ENCODE data around the gene KHDRBS1. TPM values are rescaled to one million over a fixed set of nuclear protein-coding genes. Genes with fewer than 3 reads are reported as not detected.
A peak's percentile ranks its signal among the peaks of the same experiment; 100 is the strongest.

Gene KHDRBS1
- total RNA-seq, 1 experiment from 2014 or later: 106 TPM

DNA sequence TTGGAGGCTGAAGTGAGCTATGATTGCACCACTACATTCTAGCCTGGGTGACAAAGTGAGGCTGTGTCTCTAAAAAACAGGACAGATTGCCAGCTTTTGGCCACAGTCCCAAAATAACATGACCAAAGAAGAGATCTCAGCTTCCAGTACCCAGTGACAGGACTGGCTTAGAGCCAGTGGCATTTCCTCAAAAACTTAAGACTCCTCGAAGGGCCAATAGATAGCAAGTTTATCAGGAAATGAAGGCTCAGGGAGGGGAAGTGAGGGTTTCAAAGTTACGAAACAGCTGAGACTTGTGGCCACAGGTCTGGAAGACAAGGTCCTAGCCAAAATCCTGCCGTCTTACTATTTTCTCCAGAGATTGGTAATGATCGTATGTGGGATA is 52.8 kb downstream of the KHDRBS1 start:
- TF ChIP-seq, protein P1, sequence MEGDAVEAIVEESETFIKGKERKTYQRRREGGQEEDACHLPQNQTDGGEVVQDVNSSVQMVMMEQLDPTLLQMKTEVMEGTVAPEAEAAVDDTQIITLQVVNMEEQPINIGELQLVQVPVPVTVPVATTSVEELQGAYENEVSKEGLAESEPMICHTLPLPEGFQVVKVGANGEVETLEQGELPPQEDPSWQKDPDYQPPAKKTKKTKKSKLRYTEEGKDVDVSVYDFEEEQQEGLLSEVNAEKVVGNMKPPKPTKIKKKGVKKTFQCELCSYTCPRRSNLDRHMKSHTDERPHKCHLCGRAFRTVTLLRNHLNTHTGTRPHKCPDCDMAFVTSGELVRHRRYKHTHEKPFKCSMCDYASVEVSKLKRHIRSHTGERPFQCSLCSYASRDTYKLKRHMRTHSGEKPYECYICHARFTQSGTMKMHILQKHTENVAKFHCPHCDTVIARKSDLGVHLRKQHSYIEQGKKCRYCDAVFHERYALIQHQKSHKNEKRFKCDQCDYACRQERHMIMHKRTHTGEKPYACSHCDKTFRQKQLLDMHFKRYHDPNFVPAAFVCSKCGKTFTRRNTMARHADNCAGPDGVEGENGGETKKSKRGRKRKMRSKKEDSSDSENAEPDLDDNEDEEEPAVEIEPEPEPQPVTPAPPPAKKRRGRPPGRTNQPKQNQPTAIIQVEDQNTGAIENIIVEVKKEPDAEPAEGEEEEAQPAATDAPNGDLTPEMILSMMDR (IDR thresholded peaks at IDR 0.05; ENCODE audit: unreplicated experiment): no peak
- Mint-ChIP-seq H3K27me3 (ENCODE audit: insufficient read depth, unreplicated experiment) (no peaks in the 10 kb centered on the region), H3K36me3 (ENCODE audit: insufficient read depth, unreplicated experiment) (peaks cover 29% of the 10 kb centered on the region), H3K9me3 (ENCODE audit: unreplicated experiment) (no peaks in the 10 kb centered on the region), H3K4me3 (ENCODE audit: unreplicated experiment) (no peak overlapping the region), H3K4me1 (ENCODE audit: insufficient read depth, unreplicated experiment) (peaks cover 24% of the 10 kb centered on the region), H3K27ac (ENCODE audit: low read depth, unreplicated experiment) (no peak overlapping the region)
- intact Hi-C loops (cut with micrococcal nuclease): loop anchor here (10.0 kb wide), 1 partner anchor 272 kb away; no protein-coding TSS in a partner anchor
- BruUV-seq (replicated peaks): no TSS peak
- ChIA-PET POLR2A (interaction anchor here (0.6 to 2.2 kb wide), 13 partner anchors 11 to 596 kb away, joined by 3 to 14 read pairs (median 4); partner anchors contain the start of genes KHDRBS1, KPNA6 and TXLNA), CTCF (interaction anchor here (0.9 kb wide), 1 partner anchor 22 kb away, joined by 3 read pairs; no protein-coding TSS in a partner anchor)
- DNase-seq (ENCODE audit: unreplicated experiment): peak; percentile 99

DNA sequence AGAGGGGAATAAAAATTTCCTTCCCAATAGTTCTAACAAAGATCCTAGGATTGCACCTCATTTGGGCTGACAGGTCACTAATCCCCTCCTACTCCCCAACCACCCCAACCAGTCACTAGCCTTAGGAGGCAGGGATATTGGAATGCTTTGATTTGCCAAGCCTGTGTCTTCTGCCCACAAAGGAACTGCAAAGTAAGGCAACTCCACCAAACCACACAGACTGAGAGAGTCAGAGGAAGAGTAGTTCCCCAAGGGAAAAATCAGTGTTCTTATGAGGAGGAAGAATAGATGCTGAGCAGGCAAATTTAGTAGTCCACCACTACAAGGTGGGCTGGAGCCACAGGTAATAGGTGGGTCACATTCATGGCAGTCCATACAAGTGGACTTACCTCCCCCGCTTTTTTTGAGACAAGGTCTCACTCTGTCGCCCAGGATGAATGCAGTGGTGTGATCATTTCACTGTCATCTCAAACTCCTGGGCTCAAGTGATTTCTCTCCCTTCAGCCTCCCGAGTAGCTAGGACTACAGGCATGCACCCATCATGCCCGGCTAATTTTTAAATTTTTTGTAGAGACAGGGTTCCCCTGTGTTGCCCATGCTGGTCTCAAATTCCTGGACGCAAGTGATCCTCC is 55.4 kb downstream of the KHDRBS1 start:
- CTCF ChIA-PET: interaction anchor here (0.7 kb wide), 1 partner anchor 124 kb away, joined by 6 read pairs; no protein-coding TSS in a partner anchor
- intact Hi-C loops (cut with micrococcal nuclease): loop anchor here (10.0 kb wide), 1 partner anchor 274 kb away; no protein-coding TSS in a partner anchor
- POLR2A ChIA-PET: interaction anchor here (0.7 kb wide), 1 partner anchor 39 kb away, joined by 3 read pairs; the partner anchor contains the start of gene KPNA6
- Mint-ChIP-seq H3K4me3 (ENCODE audit: unreplicated experiment) (no peak overlapping the region), H3K36me3 (ENCODE audit: insufficient read depth, unreplicated experiment) (peaks cover 8% of the 10 kb centered on the region), H3K4me1 (ENCODE audit: insufficient read depth, unreplicated experiment) (peaks cover 23% of the 10 kb centered on the region), H3K27me3 (ENCODE audit: insufficient read depth, unreplicated experiment) (no peaks in the 10 kb centered on the region), H3K27ac (ENCODE audit: low read depth, unreplicated experiment) (no peak overlapping the region), H3K9me3 (ENCODE audit: unreplicated experiment) (no peaks in the 10 kb centered on the region)
- DNase-seq (ENCODE audit: unreplicated experiment): peak; percentile 39
- TF ChIP-seq, protein P1 (IDR thresholded peaks at IDR 0.05; ENCODE audit: unreplicated experiment): no peak
- BruUV-seq (replicated peaks): no TSS peak

DNA sequence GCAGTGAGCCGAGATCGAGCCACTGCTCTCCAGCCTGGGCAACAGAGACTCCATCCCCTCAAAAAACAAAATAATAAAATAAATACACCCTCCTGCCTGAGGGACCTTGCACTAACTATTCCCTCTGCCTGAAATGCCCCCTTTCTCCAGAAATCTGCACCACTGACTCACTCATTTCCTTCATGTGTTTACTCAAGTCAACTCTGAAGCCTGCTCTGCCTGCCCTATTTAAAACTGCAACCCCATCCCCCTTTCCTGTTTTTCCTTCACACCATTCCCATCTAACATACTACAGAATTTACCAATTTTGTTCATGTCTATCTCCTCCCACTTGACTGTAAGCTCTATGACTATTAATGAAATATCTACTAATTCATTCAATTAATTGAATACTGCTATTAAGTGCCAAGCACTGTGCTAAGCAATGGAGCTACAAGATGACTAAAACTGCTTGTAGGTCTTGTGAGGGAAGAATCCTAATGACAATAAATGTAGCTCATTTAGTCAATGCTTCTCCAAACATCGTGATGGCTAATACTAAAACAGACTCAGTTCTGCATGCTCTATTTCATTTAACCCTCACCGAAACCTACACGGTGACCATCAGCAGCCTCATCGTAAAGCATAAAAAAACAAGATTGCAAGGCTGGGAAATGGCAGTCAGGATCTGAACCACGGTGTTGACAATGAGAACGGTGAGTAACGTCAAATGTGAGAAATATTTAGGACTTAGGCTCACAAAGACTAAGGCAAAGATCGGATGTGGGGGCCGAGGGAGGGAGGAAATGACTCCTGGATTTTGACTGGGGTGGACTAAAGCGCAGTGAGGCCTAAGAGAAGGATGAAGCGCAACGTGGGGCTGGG is 58.3 kb downstream of the KHDRBS1 start:
- DNase-seq (ENCODE audit: unreplicated experiment): peak; percentile 41
- ChIA-PET CTCF (interaction anchor here (0.8 to 2.6 kb wide), 3 partner anchors 9 to 39 kb away, joined by 3 to 8 read pairs (median 3); no protein-coding TSS in a partner anchor), POLR2A (interaction anchor here (0.6 to 3.7 kb wide), 17 partner anchors 11 to 369 kb away, joined by 3 to 60 read pairs (median 4); partner anchors contain the start of genes KHDRBS1, KPNA6, PTP4A2 and TXLNA)
- TF ChIP-seq, protein P1 (IDR thresholded peaks at IDR 0.05; ENCODE audit: unreplicated experiment): no peak
- peaks cover 23% of the 10 kb centered on the region for H3K4me1 Mint-ChIP-seq (ENCODE audit: insufficient read depth, unreplicated experiment)
- BruUV-seq (replicated peaks): no TSS peak
- no peaks in the 10 kb centered on the region for H3K9me3 Mint-ChIP-seq (ENCODE audit: unreplicated experiment)
- H3K27ac Mint-ChIP-seq (ENCODE audit: low read depth, unreplicated experiment): peak overlapping the region; percentile 85
- H3K4me3 Mint-ChIP-seq (ENCODE audit: unreplicated experiment): peak overlapping the region; percentile 91
- no peaks in the 10 kb centered on the region for H3K27me3 Mint-ChIP-seq (ENCODE audit: insufficient read depth, unreplicated experiment)
- H3K36me3 Mint-ChIP-seq (ENCODE audit: insufficient read depth, unreplicated experiment): peaks cover 11% of the 10 kb centered on the region
- intact Hi-C loops (cut with micrococcal nuclease): loop anchor here (2.0 kb wide), 1 partner anchor 35 kb away; no protein-coding TSS in a partner anchor

All from MCF 10A (cell line).